SK-N-SH (cell line): Measurements from ENCODE around the gene CBLB. TPM values are rescaled to one million over a fixed set of nuclear protein-coding genes. Genes with fewer than 3 reads are reported as not detected.

Source experiments
- CTCF ChIA-PET: fragments of 300-600, 350-600 bp; formaldehyde crosslinking; extraction: SDS; loops from one replicate; lab custom pipeline; 2021; lab: Yijun Ruan, JAX
- POLR2A ChIA-PET: fragments of 350-600 bp; sonication (Branson Sonifier 250); formaldehyde crosslinking; extraction: SDS; loops from one replicate; lab custom pipeline; 2020; ENCODE audit warnings: antibody characterized with exemption, inconsistent platforms; lab: Yijun Ruan, JAX
- DNase-seq: peaks from one replicate; pipeline ENCODE4 v3.0.0; 2012
- H2AFZ ChIP-seq: fragments of 200-600 bp; sonication (generic); 2 replicates; pipeline ENCODE4 v1.8.1; 2016; ENCODE audit warnings: antibody characterized with exemption, mild to moderate bottlenecking, low read depth
- H3F3A ChIP-seq: fragments of 200-600 bp; sonication (generic); replicated peaks from 2 replicates; pipeline ENCODE3; 2016; ENCODE audit warnings: antibody characterized with exemption, mild to moderate bottlenecking; ENCODE audit not compliant: insufficient read depth
- H3K27ac ChIP-seq, 2 experiments: fragments of 200-500 bp in 1 of 2; fragments of 200-600 bp in 1 of 2; sonication (Bioruptor generic) in 1 of 2; sonication (generic), shearing (Covaris generic) in 1 of 2; 2 replicates each; pipeline versions ENCODE4 v1.5.1 to v1.6.1; 2014 to 2016; ENCODE audit warnings: low read depth in 2 of 2, inconsistent platforms in 1 of 2, low read length in 1 of 2, mild to moderate bottlenecking in 1 of 2, mixed read lengths in 1 of 2
- H3K27me3 ChIP-seq: fragments of 200-600 bp; sonication (generic), shearing (Covaris generic); 2 replicates; pipeline ENCODE4 v1.6.1; 2016; ENCODE audit warnings: mixed run types; ENCODE audit not compliant: insufficient read depth
- H3K36me3 ChIP-seq, 2 experiments: fragments of 200-500 bp in 1 of 2; fragments of 200-600 bp in 1 of 2; sonication (Bioruptor generic) in 1 of 2; sonication (generic) in 1 of 2; replicated peaks in 1 of 2; 2 replicates each; pipeline versions ENCODE3 to v1.5.1; 2014 to 2016; ENCODE audit warnings: low read length in 1 of 2, mild to moderate bottlenecking in 1 of 2; ENCODE audit not compliant: insufficient read depth in 2 of 2, control insufficient read depth in 1 of 2
- H3K4me1 ChIP-seq, 2 experiments: fragments of 200-500 bp in 1 of 2; fragments of 200-600 bp in 1 of 2; sonication (Bioruptor generic) in 1 of 2; sonication (generic), shearing (Covaris generic) in 1 of 2; 2 replicates each; pipeline versions ENCODE4 v1.5.1 to v1.6.1; 2014 to 2016; ENCODE audit warnings: low read depth in 1 of 2, low read length in 1 of 2, mixed run types in 1 of 2; ENCODE audit not compliant: insufficient read depth in 2 of 2, control insufficient read depth in 1 of 2
- H3K4me2 ChIP-seq: fragments of 200-600 bp; sonication (generic), shearing (Covaris generic); 2 replicates; pipeline ENCODE4 v1.6.1; 2017; ENCODE audit warnings: mixed run types
- H3K4me3 ChIP-seq, 2 experiments: fragments of 200-500 bp in 1 of 2; fragments of 200-600 bp in 1 of 2; sonication (Bioruptor generic) in 1 of 2; sonication (generic), shearing (Covaris generic) in 1 of 2; 2 replicates each; pipeline versions ENCODE4 v1.5.1 to v1.8.1; 2014 to 2016; ENCODE audit warnings: low read depth in 2 of 2, inconsistent platforms in 1 of 2, low read length in 1 of 2, mild to moderate bottlenecking in 1 of 2, mixed read lengths in 1 of 2, moderate library complexity in 1 of 2
- H3K79me2 ChIP-seq: fragments of 200-600 bp; sonication (generic); 2 replicates; pipeline ENCODE4 v1.8.1; 2017; ENCODE audit warnings: mild to moderate bottlenecking; ENCODE audit not compliant: insufficient read depth
- H3K9ac ChIP-seq: fragments of 200-600 bp; sonication (generic); 2 replicates; pipeline ENCODE4 v1.6.1; 2017; ENCODE audit warnings: mixed run types
- H3K9me2 ChIP-seq: fragments of 200-600 bp; sonication (generic); 2 replicates; pipeline ENCODE4 v1.6.1; 2017; ENCODE audit warnings: mixed run types
- H3K9me3 ChIP-seq: fragments of 200-600 bp; sonication (generic); 2 replicates; pipeline ENCODE4 v1.6.1; 2017; ENCODE audit warnings: mixed run types, mild to moderate bottlenecking, moderate library complexity
- H4K20me1 ChIP-seq: fragments of 200-600 bp; sonication (generic); 2 replicates; pipeline ENCODE4 v1.6.1; 2017; ENCODE audit warnings: mild to moderate bottlenecking, mixed run types; ENCODE audit not compliant: insufficient read depth
- CHD2 ChIP-seq: fragments of 150-350 bp; IDR thresholded peaks from 2 replicates; pipeline ENCODE4 v1.6.1; 2018; ENCODE audit warnings: low read length; ENCODE audit not compliant: partially characterized antibody
- EP300 ChIP-seq, 2 experiments: IDR thresholded peaks; 2 replicates each; pipeline versions ENCODE4 v1.4.0 to v1.6.1; 2012; ENCODE audit warnings: borderline replicate concordance in 1 of 2, low read depth in 1 of 2, low read length in 1 of 2
- EZH2phosphoT487 ChIP-seq: fragments of 200-600 bp; sonication (generic); IDR thresholded peaks from 2 replicates; pipeline ENCODE4 v1.6.1; 2017; ENCODE audit warnings: low read depth, mixed run types, mild to moderate bottlenecking, antibody characterized with exemption, moderate library complexity, borderline replicate concordance
- FOSL2 ChIP-seq: IDR thresholded peaks from 2 replicates; pipeline ENCODE4 v1.4.0; 2012; ENCODE audit warnings: low read depth, mild to moderate bottlenecking, moderate library complexity, borderline replicate concordance
- FOXJ3 ChIP-seq: sonication (generic); formaldehyde crosslinking; IDR thresholded peaks from 2 replicates; pipeline ENCODE4 v1.5.1; 2020; ENCODE audit warnings: mild to moderate bottlenecking, missing genetic modification reagents
- FOXM1 ChIP-seq: IDR thresholded peaks from 2 replicates; pipeline ENCODE4 v1.4.0; 2012; ENCODE audit warnings: low read depth, mild to moderate bottlenecking
- GABPA ChIP-seq: IDR thresholded peaks from 2 replicates; pipeline ENCODE4 v1.4.0; 2012; ENCODE audit warnings: low read depth, mild to moderate bottlenecking
- GATA2 ChIP-seq: sonication (generic); formaldehyde crosslinking; IDR thresholded peaks from 2 replicates; pipeline ENCODE4 v1.5.0; 2020; ENCODE audit warnings: mild to moderate bottlenecking, missing genetic modification reagents
- IRF3 ChIP-seq: fragments of 150-350 bp; IDR thresholded peaks from 2 replicates; pipeline ENCODE4 v1.6.1; 2016; ENCODE audit warnings: mild to moderate bottlenecking, low read depth, low read length
- JUND ChIP-seq: IDR thresholded peaks from 2 replicates; pipeline ENCODE4 v1.4.0; 2012
- MXI1 ChIP-seq: IDR thresholded peaks from 2 replicates; pipeline ENCODE4 v1.6.1; 2012; ENCODE audit warnings: mild to moderate bottlenecking, low read depth, low read length, improper control_type of control experiment
- NFIC ChIP-seq: IDR thresholded peaks from 2 replicates; pipeline ENCODE4 v1.4.0; 2012; ENCODE audit warnings: borderline replicate concordance
- POLR2AphosphoS5 ChIP-seq: IDR thresholded peaks from 2 replicates; pipeline ENCODE4 v1.6.1; 2012; ENCODE audit warnings: low read depth, low read length
- REST ChIP-seq: IDR thresholded peaks from 2 replicates; pipeline ENCODE4 v1.6.1; 2012; ENCODE audit warnings: mild to moderate bottlenecking, low read depth, low read length, moderate library complexity
- RXRA ChIP-seq: IDR thresholded peaks from 2 replicates; pipeline ENCODE4 v1.4.0; 2012; ENCODE audit warnings: low read depth, mild to moderate bottlenecking, borderline replicate concordance
- SMC3 ChIP-seq: IDR thresholded peaks from 2 replicates; pipeline ENCODE4 v1.6.1; 2012; ENCODE audit warnings: low read depth, low read length, improper control_type of control experiment
- TCF12 ChIP-seq: IDR thresholded peaks from 2 replicates; pipeline ENCODE4 v1.4.0; 2012
- WGBS: methylation state at CpG from one replicate; pipeline ENCODE4 v1.1.6; 2017; ENCODE audit warnings: low lambda C conversion rate; 5-methylcytosine and 5-hydroxymethylcytosine counted together
- polyA plus RNA-seq, 3 experiments: library from polyadenylated mRNA; depleted of rRNA; stranded (reverse); fragments of >200 nt; gene quantifications; 2 replicates each; pipeline ENCODE4 v1.2.3, GENCODE V29; 2012
- TF ChIP-seq, protein P1 (sequence below): IDR thresholded peaks from 2 replicates; pipeline ENCODE4 v1.4.0; 2012; ENCODE audit warnings: low read depth
- TF ChIP-seq, protein P2 (sequence below): fragments of 150-350 bp; IDR thresholded peaks from 2 replicates; pipeline ENCODE4 v1.6.1; 2017; ENCODE audit warnings: antibody characterized with exemption, low read length, low read depth, borderline replicate concordance

CBLB gene
- polyA plus RNA-seq, 1 of the 3 experiments (the other 2 are of a cell fraction) = 4.4 TPM

- no peak for DNase-seq
- no peak overlapping the region for H3K9ac ChIP-seq
- H4K20me1 ChIP-seq = no peaks in the 10 kb centered on the region
- no peaks in the 10 kb centered on the region for H3K9me2 ChIP-seq
- no peak overlapping the region for H3K4me2 ChIP-seq
- H3K4me3 ChIP-seq = no peak overlapping the region
- no peaks in the 10 kb centered on the region for H3F3A ChIP-seq
- TF ChIP-seq FOSL2 (no peak), REST (no peak), EZH2phosphoT487 (no peak), IRF3 (no peak), RXRA (no peak), JUND (no peak), MXI1 (no peak), TCF12 (no peak), POLR2AphosphoS5 (no peak), GATA2 (CRISPR knock-in tag) (no peak), SMC3 (no peak), EP300 (IDR thresholded peaks at IDR 0.05; ENCODE audit: borderline replicate concordance in 1 of 2, low read depth in 1 of 2, low read length in 1 of 2) (no peak), CHD2 (no peak), FOXM1 (no peak), NFIC (no peak), FOXJ3 (CRISPR knock-in tag) (no peak), GABPA (no peak)
- TF ChIP-seq, protein P1, sequence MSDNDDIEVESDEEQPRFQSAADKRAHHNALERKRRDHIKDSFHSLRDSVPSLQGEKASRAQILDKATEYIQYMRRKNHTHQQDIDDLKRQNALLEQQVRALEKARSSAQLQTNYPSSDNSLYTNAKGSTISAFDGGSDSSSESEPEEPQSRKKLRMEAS = no peak
- TF ChIP-seq, protein P2, sequence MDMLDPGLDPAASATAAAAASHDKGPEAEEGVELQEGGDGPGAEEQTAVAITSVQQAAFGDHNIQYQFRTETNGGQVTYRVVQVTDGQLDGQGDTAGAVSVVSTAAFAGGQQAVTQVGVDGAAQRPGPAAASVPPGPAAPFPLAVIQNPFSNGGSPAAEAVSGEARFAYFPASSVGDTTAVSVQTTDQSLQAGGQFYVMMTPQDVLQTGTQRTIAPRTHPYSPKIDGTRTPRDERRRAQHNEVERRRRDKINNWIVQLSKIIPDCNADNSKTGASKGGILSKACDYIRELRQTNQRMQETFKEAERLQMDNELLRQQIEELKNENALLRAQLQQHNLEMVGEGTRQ = no peak
- CTCF ChIA-PET = no interaction called here
- H3K4me1 ChIP-seq = no peaks in the 10 kb centered on the region
- H3K79me2 ChIP-seq = no peaks in the 10 kb centered on the region
- H3K27ac ChIP-seq = no peak overlapping the region
- H3K36me3 ChIP-seq = peaks cover 0 to 9% of the 10 kb centered on the region in 2 experiments
- WGBS = 94% methylated on average over 2 of the region's 2 CpGs
- no peak overlapping the region for H2AFZ ChIP-seq
- no peaks in the 10 kb centered on the region for H3K27me3 ChIP-seq
- peaks cover 10% of the 10 kb centered on the region for H3K9me3 ChIP-seq
- POLR2A ChIA-PET = no interaction called here
Measured at GRCh38 chr3:105915524-105915923, 46.7 kb upstream of the CBLB start.
